Stomach (tissue), 4 donors: Measurements from ENCODE around the gene KRTAP19-5.

Source experiments
- POLR2A ChIP-seq, 4 donors: fragments of 450-650 bp; IDR thresholded peaks; one replicate each; pipeline ENCODE4 v1.6.1; 2016; ENCODE audit warnings: antibody characterized with exemption in 4 of 4, control low read depth in 2 of 4, mild to moderate bottlenecking in 1 of 4, moderate library complexity in 1 of 4
- TF ChIP-seq, protein P1 (sequence below), 7 experiments: fragments of 450-650 bp in 4 of 7; fragments of 200-600 bp in 3 of 7; sonication (generic) in 3 of 7; IDR thresholded peaks; one replicate each; pipeline ENCODE4 v1.5.1; 2016 to 2019; ENCODE audit warnings: antibody characterized with exemption in 7 of 7, control low read depth in 2 of 7, mild to moderate bottlenecking in 1 of 7

GRCh38 chr21:30515681-30516080 lies 13.7 kb upstream of the KRTAP19-5 start:
- TF ChIP-seq, protein P1, sequence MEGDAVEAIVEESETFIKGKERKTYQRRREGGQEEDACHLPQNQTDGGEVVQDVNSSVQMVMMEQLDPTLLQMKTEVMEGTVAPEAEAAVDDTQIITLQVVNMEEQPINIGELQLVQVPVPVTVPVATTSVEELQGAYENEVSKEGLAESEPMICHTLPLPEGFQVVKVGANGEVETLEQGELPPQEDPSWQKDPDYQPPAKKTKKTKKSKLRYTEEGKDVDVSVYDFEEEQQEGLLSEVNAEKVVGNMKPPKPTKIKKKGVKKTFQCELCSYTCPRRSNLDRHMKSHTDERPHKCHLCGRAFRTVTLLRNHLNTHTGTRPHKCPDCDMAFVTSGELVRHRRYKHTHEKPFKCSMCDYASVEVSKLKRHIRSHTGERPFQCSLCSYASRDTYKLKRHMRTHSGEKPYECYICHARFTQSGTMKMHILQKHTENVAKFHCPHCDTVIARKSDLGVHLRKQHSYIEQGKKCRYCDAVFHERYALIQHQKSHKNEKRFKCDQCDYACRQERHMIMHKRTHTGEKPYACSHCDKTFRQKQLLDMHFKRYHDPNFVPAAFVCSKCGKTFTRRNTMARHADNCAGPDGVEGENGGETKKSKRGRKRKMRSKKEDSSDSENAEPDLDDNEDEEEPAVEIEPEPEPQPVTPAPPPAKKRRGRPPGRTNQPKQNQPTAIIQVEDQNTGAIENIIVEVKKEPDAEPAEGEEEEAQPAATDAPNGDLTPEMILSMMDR (IDR thresholded peaks at IDR 0.05) = no peak
- TF ChIP-seq POLR2A (IDR thresholded peaks at IDR 0.05) = no peak
